Activated CD4-positive, alpha-beta T cell treated with anti-CD3 and anti-CD28 coated beads, Interleukin-2, amount 50 U/mL, for 1 hour (primary cell): Measurements from ENCODE around the gene TDRD3.
"Not testable (repeated sequence)": the region's sequence is repeated elsewhere in the genome, so short reads cannot be mapped to it uniquely, and the experiment has no call there.

ENCODE experiments used
- DNase-seq: peaks from one replicate; pipeline ENCODE4 v3.0.0-alpha.2; 2020

The TDRD3 gene

DNA sequence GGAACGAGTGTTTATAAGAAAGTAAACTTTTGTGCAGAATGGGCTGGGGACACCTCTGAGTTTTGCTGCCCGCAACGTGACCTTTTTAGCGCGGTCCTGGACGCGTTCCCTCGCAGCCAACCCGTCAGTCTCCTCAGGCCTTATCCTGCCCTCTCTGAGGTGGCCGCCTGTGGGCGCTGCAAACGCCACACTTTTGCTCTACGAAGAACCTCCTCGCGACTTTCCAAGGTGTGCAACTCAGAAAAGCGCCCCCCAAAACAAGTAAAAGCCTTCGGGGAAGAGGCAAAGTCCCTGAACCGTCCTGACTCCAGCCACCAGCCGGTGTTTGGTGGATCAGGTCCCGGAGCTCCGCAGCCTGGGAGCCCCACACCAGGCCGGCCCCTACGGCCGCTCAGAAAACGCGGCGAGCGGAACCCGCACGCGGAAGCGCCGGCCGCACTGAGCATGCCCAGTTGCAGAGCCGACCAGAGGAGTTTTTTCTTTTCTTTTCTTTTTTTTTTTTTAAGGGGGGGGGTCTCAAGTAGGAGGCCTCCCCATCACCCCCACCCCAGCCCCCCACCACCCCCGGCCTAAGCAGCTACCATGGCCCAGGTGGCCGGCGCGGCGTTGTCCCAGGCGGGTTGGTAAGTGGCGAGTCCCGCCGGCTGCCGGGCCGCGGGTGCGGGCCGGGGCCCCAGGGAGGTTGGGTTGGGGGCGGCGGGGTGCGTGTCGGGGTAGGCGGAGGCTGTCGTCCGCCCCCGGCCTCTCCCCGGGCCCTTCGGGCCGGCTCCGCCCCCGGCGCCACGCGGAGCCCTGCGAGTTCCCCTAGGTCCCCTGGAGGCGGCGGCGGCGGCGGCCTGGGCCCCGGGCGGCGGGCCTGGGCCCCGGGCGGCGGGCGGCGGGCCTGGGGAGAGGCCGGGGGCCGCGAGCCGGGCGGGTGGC lies at the start of gene TDRD3:
TSS of gene TDRD3 (plus strand) at position 438 of the 921 bp plus-strand sequence. CDS start at position 583, 145 bp downstream.
- peak; percentile 70 for DNase-seq

GRCh38 chr13:60347690-60348089 lies 49.3 kb upstream of the TDRD3 start:
- DNase-seq: no peak

GRCh38 chr13:60348097-60348496 lies 48.9 kb upstream of the TDRD3 start:
- no peak for DNase-seq

- no peak for DNase-seq
Measured at GRCh38 chr13:60351326-60351725, 45.7 kb upstream of the TDRD3 start.

- no peak for DNase-seq
Measured at GRCh38 chr13:60351855-60352615, 45.0 kb upstream of the TDRD3 start.

GRCh38 chr13:60352644-60353043 lies 44.4 kb upstream of the TDRD3 start:
- no peak for DNase-seq

DNA sequence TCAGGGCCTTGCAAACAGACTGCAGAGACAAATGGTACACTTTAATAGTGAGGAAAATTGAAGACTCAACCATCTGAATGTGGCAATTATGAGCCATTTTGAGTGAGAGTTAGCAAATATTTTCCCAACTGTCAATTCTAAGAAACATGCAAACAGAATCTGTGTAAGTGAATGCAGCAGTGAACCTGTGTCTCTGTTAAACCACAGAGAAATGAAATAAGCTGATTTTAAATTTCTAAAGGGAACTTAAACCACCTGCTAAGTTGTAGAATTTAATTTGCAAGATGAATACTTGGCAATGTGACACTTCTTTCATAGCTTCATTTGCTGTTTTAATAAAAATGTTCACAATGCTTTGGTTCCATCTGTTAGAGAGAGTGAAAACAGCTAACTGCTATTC lies 42.0 kb upstream of the TDRD3 start:
- DNase-seq: no peak

DNA sequence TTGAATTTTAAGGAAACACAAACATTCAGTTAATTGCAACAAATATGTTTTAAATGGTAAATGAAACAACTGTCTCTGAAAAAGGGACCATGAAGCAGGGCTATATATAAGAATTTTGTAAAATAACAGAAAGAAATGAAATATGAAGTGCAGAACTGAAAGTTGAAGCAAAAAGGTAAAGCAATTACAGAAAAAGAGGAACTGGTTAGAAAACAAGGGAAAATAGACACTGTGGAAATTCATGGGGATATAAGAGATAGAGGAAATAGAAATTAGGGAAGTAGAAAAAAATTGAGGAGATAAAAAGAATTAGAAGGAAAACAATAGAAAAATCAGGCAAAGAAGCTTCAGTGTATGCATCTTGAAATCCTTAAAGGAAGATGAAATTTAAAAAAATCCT lies 40.0 kb upstream of the TDRD3 start:
- DNase-seq: no peak

DNA sequence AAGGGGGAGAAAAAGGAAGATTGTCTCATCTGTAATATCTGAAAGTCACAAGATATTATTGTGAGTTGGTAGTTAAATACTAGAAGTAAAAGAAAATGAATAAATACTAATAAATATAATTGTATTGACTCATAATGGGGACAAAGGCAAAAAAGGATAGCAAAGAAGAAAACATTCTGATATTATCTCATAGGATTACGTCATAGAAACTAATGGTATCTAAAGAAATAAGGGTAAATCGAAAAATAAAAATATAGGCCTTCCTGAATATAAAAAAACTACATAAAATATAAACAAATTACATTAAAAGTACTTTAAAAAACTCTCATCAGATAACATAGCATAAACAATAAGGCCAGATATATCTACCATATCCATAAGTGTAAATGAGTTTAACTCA lies 38.6 kb upstream of the TDRD3 start:
- no peak for DNase-seq

GRCh38 chr13:60363288-60363687 lies 33.7 kb upstream of the TDRD3 start:
- DNase-seq: no peak

DNA sequence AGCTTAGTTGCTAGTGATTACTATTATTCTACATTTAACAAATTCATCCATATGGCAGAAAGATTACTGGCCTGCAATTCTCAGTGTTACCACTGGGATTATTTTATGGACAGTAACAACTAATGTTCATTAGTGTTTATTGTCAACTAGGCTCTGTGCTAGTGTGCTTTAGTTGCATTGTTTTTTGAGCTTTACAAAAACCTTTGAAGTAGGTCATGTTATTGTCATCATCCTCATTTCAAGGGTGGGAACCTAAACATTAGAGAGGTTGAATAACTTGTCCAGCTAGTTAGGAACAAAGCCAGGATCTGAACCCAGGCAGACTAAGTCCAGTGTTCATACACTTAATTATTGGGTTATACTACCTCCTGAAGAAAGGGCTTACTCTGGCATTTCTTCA lies 27.8 kb upstream of the TDRD3 start:
- DNase-seq: no peak

DNA sequence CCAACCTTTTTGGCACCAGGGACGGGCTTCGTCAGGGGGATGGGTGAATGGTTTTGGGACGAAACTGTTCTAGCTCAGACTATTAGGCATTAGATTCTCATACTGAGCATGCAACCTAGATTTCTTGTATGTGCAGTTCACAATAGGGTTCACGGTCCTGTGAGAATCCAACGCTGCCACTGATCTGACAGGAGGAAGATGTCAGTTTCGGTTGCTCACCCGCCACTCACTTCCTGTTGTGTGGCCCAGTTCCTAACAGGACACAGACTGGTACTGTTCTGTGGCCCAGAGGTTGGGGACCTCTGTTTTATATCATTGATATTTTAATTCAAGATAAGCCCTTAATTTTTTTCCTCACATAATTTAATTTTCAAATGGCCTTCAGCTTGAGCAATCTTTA lies 26.7 kb upstream of the TDRD3 start:
- no peak for DNase-seq

GRCh38 chr13:60372141-60372540 lies 24.9 kb upstream of the TDRD3 start:
- no peak for DNase-seq

- DNase-seq: not testable (repeated sequence)
Measured at GRCh38 chr13:60379282-60379681, 17.7 kb upstream of the TDRD3 start.

DNA sequence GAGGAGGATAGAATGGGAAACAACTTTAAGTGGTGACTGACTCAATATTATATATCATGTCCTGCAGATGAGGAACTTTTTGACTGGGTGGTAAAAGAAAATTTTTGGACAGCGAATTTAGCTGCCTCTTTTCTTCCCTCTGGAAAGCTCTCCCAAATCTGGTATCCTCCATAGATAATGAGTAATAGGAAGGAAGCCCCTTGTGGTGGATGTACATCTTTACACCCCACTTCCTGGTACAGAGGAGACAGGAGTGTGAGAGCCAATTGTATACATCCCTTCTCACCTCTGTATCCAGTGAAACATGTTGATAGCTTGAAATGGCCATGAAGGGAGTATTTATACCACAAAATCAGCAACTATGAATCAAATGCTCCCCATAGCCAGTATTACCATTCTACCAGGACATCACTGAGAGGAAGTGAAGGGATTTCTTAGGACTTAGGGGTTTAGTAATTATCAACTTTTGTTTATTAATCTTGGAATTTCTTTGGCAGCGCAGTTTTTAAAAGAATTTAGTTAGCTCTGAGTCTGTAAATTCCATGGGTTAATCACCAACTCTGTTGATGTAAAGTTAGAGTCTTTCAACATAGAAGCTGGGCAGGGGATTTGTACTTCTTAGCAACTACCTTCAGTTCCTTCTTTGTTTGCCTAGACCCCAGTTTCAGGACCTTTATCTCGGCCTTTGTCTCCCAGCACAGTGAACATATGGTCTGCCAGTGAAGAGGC lies 17.0 kb upstream of the TDRD3 start:
- DNase-seq: no peak

- no peak for DNase-seq
Measured at GRCh38 chr13:60384911-60385310, 12.1 kb upstream of the TDRD3 start.

DNA sequence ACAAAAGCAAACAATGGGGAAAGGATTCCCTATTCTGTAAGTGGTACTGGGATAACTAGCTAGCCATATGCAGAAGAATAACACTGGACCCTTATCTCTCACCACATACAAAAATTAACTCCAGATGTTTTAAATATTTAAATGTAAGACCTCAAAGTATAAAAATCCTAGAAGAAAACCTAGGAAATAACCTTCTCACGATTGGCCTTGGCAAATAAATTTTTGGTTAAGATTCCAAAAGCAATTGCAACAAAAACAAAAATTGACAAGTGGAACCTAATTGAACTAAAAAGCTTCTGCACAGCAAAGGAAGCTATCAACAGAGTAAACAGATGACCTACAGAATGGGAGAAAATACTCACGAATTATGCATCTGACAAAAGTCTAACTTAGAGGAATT lies 10.8 kb upstream of the TDRD3 start:
- no peak for DNase-seq

- no peak for DNase-seq
Measured at GRCh38 chr13:60392131-60392530, 4.9 kb upstream of the TDRD3 start.

DNA sequence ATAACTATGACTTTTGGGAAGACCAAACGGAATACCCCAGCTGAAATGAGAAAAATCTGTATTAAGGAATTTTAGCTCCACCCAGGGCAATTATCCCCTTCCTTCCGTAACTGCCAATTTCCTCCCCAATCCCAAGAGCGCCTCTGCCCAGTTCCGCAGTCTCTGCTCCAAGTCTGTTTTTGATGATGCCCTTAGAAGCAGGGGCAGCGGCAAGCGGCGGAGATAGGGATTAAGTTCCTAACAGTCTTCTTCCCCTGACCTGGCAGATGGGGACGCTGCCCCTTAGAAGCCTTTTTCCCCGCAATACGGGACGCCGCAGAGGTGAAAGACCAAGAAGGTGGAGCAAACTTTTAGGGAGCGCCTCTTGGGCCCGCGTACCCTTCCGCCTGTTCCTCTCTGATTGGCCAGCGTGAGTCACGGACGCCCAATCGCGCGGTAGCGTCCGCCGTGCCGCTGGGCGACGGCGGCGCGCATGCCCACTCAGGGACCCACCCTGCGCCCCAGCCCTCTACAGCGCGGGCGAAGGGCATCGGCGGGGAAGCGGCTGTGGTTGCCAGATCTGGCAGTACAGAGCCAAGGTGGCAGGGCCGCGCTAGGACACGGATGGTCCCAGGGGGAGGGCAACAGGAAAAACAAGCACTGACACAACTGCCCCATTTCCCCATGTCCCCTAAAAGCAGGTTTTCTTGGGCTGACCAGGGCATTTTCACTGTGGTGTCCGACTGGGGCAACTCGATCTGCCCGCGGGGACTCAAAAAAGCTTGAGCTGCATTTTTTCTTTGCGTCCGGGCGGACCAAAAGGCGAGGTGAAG lies 843 bp upstream of the TDRD3 start:
- DNase-seq: peak; percentile 80

DNA sequence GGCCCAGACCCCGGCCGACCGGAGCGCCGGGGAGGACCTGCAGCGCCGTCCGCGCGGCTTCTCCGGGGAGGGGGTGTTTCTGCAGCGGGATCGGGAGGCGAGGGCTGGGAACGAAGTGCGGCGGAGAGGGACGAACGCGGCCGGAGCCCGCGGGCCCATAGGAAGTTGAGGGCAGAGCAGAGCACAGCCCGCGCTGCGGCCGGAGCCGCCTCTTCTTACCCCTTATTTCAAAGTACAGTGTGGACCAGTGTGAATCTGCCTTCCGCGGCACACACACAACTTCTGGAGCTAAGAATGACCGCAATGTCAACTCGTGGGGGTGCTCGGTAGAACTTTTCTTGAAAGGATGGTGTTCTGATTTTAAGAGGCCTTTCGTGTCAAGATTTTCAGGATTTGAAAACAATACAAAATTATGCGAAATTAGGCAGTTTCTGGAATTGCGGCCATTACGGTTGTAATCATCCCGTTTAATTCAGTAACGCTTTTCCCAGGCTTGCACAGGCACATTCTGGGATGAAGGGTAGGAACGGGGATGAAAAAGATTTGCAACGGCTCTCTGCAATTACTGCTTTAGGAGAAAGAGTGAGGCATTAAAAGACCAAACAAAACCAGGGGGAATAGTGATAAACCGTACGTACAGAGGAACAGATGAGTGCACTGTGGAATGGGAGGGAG lies 821 bp downstream of the TDRD3 start:
- DNase-seq: peak; percentile 15

- no peak for DNase-seq
Measured at GRCh38 chr13:60398379-60398891, 1.4 kb downstream of the TDRD3 start.
